ENCODE results near the gene AHNAK. TPM values are rescaled to one million over a fixed set of nuclear protein-coding genes. Genes with fewer than 3 reads are reported as not detected.

The AHNAK gene
- total RNA-seq, 1 experiment from 2014 or later, result 73.0 TPM

GRCh38 chr11:62402960-62403730, 143.5 kb downstream of the AHNAK start:
- intact Hi-C loops (cut with micrococcal nuclease; ENCODE audit: unreplicated experiment), result no loop called here
- H3K27me3 ChIP-seq (replicated peaks; ENCODE audit: insufficient read depth, low read depth, low read length, poor library complexity), result no peaks in the 10 kb centered on the region
- TF ChIP-seq, protein P1, sequence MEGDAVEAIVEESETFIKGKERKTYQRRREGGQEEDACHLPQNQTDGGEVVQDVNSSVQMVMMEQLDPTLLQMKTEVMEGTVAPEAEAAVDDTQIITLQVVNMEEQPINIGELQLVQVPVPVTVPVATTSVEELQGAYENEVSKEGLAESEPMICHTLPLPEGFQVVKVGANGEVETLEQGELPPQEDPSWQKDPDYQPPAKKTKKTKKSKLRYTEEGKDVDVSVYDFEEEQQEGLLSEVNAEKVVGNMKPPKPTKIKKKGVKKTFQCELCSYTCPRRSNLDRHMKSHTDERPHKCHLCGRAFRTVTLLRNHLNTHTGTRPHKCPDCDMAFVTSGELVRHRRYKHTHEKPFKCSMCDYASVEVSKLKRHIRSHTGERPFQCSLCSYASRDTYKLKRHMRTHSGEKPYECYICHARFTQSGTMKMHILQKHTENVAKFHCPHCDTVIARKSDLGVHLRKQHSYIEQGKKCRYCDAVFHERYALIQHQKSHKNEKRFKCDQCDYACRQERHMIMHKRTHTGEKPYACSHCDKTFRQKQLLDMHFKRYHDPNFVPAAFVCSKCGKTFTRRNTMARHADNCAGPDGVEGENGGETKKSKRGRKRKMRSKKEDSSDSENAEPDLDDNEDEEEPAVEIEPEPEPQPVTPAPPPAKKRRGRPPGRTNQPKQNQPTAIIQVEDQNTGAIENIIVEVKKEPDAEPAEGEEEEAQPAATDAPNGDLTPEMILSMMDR (conservative IDR thresholded peaks at IDR 0.05; ENCODE audit: low read depth, low read length), result no peak
- no peak for TF ChIP-seq EZH2 (IDR thresholded peaks at IDR 0.05; ENCODE audit: borderline replicate concordance, low read depth, low read length, poor library complexity, severe bottlenecking)
- no peaks in the 10 kb centered on the region for H3K9me3 ChIP-seq (ENCODE audit: low read depth, low read length, poor library complexity, severe bottlenecking)
- no peak overlapping the region for H3K27ac ChIP-seq (ENCODE audit: low read depth, low read length, poor library complexity, severe bottlenecking)
- no peak overlapping the region for H3K4me3 ChIP-seq (ENCODE audit: low read depth, low read length, poor library complexity, severe bottlenecking)
- ChIA-PET CTCF (interaction anchor here (0.5 kb wide), 1 partner anchor 17 kb away, joined by 6 read pairs; no protein-coding TSS in a partner anchor), POLR2A (ENCODE audit: low non-redundant PET) (no interaction called here)
- no peaks in the 10 kb centered on the region for H3K36me3 ChIP-seq (ENCODE audit: insufficient read depth, low read length, poor library complexity, severe bottlenecking)
- no peak for DNase-seq (ENCODE audit: low spot score)
- BruUV-seq (replicated peaks), result no TSS peak
- no peaks in the 10 kb centered on the region for H3K4me1 ChIP-seq (ENCODE audit: insufficient read depth, low read length, poor library complexity, severe bottlenecking)

DNA sequence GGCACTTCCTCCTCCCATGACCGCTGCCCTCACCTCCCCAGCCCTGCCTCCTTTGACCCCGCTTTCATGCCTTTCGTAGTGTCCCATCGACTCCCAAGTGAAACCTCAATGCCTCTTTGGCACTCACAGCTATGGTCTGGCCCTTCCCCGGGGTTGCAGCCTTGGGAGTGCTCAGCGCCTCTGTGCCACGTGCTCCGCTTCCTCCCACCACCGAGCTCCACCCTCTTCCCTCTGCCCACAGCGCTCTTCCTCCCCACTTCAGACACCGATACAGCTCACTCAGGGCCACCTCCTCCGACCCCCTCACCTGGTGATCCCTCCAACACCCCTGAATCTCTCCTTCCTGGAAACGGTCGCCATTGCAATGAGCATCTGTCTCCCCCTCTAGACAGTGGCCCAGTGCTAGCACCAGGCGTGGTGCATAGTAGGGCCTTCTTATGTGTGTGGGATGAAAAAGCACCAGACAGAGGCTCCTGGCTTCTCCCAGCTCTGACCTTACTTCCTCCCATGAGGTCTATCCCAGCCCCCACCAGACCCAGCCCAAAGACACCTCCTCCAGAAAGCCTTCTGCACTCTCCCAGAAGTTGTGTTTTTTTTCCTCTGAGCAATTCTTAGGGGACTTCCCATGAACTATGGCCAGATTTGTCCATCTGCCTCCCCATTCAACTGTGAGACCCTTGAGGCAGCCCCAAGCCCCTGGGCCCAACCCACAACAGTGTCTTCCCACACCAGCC, 144.2 kb downstream of the AHNAK start:
- Histone ChIP-seq H3K27ac (ENCODE audit: low read depth, low read length, poor library complexity, severe bottlenecking) (no peak overlapping the region), H3K36me3 (ENCODE audit: insufficient read depth, low read length, poor library complexity, severe bottlenecking) (no peaks in the 10 kb centered on the region), H3K4me1 (ENCODE audit: insufficient read depth, low read length, poor library complexity, severe bottlenecking) (no peaks in the 10 kb centered on the region), H3K4me3 (ENCODE audit: low read depth, low read length, poor library complexity, severe bottlenecking) (no peak overlapping the region), H3K27me3 (replicated peaks; ENCODE audit: insufficient read depth, low read depth, low read length, poor library complexity) (no peaks in the 10 kb centered on the region), H3K9me3 (ENCODE audit: low read depth, low read length, poor library complexity, severe bottlenecking) (no peaks in the 10 kb centered on the region)
- BruUV-seq (replicated peaks), result no TSS peak
- ChIA-PET CTCF (no interaction called here), POLR2A (ENCODE audit: low non-redundant PET) (no interaction called here)
- no peak for TF ChIP-seq EZH2 (IDR thresholded peaks at IDR 0.05; ENCODE audit: borderline replicate concordance, low read depth, low read length, poor library complexity, severe bottlenecking)
- TF ChIP-seq, protein P1 (conservative IDR thresholded peaks at IDR 0.05; ENCODE audit: low read depth, low read length), result no peak
- intact Hi-C loops (cut with micrococcal nuclease; ENCODE audit: unreplicated experiment), result no loop called here
- DNase-seq (ENCODE audit: low spot score), result no peak

- ChIA-PET CTCF (no interaction called here), POLR2A (ENCODE audit: low non-redundant PET) (interaction anchor here (0.7 kb wide), 1 partner anchor 41 kb away, joined by 3 read pairs; no protein-coding TSS in a partner anchor)
- DNase-seq (ENCODE audit: low spot score), result no peak
Measured at GRCh38 chr11:62401811-62402210, 144.8 kb downstream of the AHNAK start.

More at GRCh38 chr11:62401811-62402210, 144.8 kb downstream of the AHNAK start:
- no peaks in the 10 kb centered on the region for H3K9me3 ChIP-seq (ENCODE audit: low read depth, low read length, poor library complexity, severe bottlenecking)
- no TSS peak for BruUV-seq (replicated peaks)
- H3K4me3 ChIP-seq (ENCODE audit: low read depth, low read length, poor library complexity, severe bottlenecking), result no peak overlapping the region
- no peak for TF ChIP-seq EZH2 (IDR thresholded peaks at IDR 0.05; ENCODE audit: borderline replicate concordance, low read depth, low read length, poor library complexity, severe bottlenecking)
- TF ChIP-seq, protein P1 (conservative IDR thresholded peaks at IDR 0.05; ENCODE audit: low read depth, low read length), result no peak
- no peak overlapping the region for H3K27ac ChIP-seq (ENCODE audit: low read depth, low read length, poor library complexity, severe bottlenecking)
- no peaks in the 10 kb centered on the region for H3K27me3 ChIP-seq (replicated peaks; ENCODE audit: insufficient read depth, low read depth, low read length, poor library complexity)
- intact Hi-C loops (cut with micrococcal nuclease; ENCODE audit: unreplicated experiment), result no loop called here
- no peaks in the 10 kb centered on the region for H3K36me3 ChIP-seq (ENCODE audit: insufficient read depth, low read length, poor library complexity, severe bottlenecking)
- no peaks in the 10 kb centered on the region for H3K4me1 ChIP-seq (ENCODE audit: insufficient read depth, low read length, poor library complexity, severe bottlenecking)

All from A673 (cell line).